Measurements from ENCODE around the gene CMKLR1.

The CMKLR1 gene

DNA sequence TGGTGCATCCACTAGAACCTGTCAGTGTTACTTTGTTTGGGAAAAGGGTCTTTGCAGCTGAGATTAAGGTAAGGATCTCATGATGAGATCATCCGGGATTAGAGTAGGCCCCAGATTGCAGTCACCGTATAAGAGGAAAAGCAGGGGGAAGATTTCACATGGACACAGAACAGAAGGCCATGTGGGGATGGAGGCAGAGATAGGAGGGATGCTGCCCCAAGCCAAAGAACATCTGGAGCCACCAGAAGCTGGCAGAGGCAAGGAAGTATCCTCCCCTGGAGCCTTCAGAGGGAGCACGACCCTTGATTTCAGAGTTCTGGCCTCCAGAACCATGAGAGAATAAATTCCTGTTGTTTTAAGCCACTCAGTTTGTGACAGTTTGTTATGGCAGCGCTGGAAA is 39.6 kb downstream of the CMKLR1 start:
- TF ChIP-seq, protein P1, sequence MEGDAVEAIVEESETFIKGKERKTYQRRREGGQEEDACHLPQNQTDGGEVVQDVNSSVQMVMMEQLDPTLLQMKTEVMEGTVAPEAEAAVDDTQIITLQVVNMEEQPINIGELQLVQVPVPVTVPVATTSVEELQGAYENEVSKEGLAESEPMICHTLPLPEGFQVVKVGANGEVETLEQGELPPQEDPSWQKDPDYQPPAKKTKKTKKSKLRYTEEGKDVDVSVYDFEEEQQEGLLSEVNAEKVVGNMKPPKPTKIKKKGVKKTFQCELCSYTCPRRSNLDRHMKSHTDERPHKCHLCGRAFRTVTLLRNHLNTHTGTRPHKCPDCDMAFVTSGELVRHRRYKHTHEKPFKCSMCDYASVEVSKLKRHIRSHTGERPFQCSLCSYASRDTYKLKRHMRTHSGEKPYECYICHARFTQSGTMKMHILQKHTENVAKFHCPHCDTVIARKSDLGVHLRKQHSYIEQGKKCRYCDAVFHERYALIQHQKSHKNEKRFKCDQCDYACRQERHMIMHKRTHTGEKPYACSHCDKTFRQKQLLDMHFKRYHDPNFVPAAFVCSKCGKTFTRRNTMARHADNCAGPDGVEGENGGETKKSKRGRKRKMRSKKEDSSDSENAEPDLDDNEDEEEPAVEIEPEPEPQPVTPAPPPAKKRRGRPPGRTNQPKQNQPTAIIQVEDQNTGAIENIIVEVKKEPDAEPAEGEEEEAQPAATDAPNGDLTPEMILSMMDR (conservative IDR thresholded peaks at IDR 0.05; ENCODE audit: low read depth, low read length) = no peak
- DNase-seq (ENCODE audit: low read depth) = no peak
- no peak overlapping the region for H3K4me3 ChIP-seq (ENCODE audit: low read length)

DNA sequence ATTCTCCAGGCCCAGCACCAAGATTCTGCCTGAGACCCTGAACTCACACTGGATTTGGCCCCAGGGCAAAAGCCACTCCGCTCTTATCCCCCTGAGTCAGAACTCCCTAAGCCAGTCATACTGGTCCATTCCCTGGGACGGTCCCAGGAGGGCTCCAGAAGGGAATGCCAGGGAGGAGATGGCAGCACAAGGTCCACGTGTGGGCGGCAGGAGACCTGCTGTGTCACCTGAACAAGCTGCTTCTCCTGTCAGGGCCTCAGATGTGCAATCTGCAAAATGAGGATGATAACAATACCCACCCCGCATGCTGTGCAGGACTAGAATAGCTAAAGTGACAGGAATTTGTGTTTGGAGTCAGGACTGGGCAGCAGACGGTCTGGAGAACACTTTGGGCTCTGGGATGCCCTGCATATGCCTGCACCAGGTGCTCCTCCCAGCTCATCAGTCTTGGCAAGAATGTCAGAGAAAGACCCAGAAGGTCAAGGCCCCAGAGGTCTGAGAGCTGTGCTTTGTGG is 40.3 kb downstream of the CMKLR1 start:
- H3K4me3 ChIP-seq (ENCODE audit: low read length) = no peak overlapping the region
- DNase-seq (ENCODE audit: low read depth) = no peak
- TF ChIP-seq, protein P1 (conservative IDR thresholded peaks at IDR 0.05; ENCODE audit: low read depth, low read length) = no peak

DNA sequence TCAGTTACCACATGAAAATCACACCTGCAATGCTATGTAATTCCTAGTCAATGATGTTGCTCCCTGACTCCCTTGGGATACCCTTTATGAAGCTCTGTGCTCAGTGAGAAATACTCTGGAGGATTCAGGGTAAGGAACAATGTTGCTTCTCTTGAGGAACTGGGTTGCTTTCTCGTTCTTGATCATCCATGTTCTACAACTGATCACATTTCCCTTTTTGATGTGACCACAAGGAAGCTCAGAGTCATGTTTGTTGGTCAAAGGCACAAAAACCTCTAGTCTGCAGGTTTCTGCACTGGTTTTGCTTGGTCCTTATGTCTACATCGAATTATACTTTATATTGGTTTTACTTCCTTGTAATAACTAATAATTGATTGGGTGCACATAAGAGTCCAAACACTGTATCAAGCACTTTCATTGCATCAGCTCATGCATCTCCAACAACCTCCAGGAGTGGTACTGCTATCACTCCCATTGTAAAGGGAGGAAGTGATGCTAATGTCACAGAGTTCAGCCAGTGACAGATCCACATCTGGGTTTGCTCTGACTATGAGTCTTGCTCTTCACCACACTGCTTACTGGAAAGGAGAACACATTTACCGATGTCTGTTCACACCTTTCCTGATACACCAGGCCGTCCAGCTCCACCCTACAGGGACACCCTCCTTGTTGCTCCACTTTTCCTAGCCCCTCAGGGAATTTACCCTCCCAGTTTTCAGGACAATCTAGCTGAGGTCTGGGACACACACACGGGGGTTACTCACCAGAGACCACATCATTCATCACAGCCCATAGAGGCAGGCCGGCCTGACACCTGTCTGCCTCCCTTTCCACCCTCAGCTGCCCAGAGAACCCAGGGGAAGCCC is 41.0 kb downstream of the CMKLR1 start:
- no peak for DNase-seq (ENCODE audit: low read depth)
- TF ChIP-seq, protein P1 (conservative IDR thresholded peaks at IDR 0.05; ENCODE audit: low read depth, low read length) = no peak

DNA sequence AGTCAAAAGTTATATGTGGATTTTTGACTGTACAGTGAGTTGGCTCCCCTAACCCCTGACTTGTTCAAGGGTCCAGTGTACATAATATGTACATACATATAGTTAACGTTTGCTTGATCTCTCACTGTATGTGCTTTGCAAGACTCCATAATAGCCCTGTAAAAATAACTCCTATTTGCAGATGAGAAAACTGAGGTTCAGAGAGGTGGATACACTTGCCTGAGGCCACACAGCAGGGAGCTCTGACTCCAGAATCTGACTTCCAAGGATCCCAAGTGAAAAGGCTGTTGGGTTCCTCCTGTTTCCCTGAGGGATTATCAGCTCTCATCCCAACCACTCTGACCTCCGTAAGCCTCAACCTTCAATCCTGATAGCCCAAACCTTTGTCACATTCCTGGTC is 41.7 kb downstream of the CMKLR1 start:
- no peak overlapping the region for H3K4me3 ChIP-seq (ENCODE audit: low read length)
- TF ChIP-seq, protein P1 (conservative IDR thresholded peaks at IDR 0.05; ENCODE audit: low read depth, low read length) = no peak
- no peak for DNase-seq (ENCODE audit: low read depth)

More for the DNA sequence above, 41.0 kb downstream of the CMKLR1 start:
- no peak overlapping the region for H3K4me3 ChIP-seq (ENCODE audit: low read length)

DNA sequence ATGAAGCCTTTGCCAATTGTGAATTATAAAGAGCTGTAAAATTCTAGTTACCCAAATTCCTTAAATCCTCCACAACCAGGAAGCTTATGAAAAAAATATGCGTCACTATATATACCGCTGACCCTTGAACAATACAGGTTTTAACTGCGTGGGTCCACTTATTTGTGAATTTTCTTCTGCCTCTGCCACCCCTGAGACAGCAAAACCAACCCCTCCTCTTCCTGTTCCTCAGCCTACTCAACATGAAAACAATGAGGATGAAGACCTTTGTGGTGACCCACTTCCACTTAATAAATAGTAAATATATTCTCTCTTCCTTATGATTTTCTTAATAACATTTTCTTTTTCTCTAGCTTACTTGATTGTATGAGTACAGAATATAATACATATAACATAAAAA is 42.2 kb downstream of the CMKLR1 start:
- no peak for DNase-seq (ENCODE audit: low read depth)
- H3K4me3 ChIP-seq (ENCODE audit: low read length) = no peak overlapping the region
- TF ChIP-seq, protein P1 (conservative IDR thresholded peaks at IDR 0.05; ENCODE audit: low read depth, low read length) = no peak

DNA sequence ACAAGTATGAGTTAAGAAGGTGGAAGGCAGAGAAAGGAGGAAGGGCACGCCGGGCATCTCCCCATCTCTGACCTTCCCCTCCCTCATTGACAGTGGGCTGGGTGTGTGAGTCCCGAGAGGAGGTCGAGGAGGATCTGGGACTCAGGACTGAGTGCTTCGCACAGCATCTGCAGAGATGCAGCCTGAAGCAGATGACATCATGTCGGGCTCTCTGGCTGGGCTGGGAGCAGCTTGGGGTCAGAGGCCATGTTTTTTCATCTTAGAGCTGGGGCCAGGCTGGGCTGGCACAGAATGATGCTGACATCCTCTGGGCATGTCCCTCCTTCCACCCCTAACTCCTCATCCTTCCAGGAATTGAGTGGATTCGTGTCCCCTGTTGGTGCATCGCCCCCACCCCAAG is 43.5 kb downstream of the CMKLR1 start:
- no peak for DNase-seq (ENCODE audit: low read depth)
- no peak overlapping the region for H3K4me3 ChIP-seq (ENCODE audit: low read length)
- TF ChIP-seq, protein P1 (conservative IDR thresholded peaks at IDR 0.05; ENCODE audit: low read depth, low read length) = no peak
